ENCODE results near the gene LSM12.

DNA sequence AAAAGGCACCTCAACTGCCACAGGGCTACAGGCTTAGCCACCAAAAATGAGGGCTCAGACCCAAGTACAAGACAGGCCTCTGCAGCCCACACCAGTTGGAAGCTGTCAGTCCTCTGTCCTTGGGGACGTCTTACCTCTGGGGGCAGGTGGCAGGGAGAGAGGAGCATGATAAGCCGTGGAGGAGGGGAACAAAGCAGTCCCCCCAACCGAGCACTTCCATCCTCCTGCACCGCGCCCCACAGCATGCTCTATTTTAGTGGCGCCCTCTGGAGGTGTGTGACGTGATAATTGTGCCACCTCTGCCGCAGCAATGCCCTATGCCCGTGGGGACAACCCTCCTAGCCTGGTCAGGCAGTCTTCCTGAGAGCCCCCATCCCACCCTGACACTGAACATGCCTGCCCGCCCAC is 17.7 kb upstream of the LSM12 start:
- peak; percentile 73 for TF ChIP-seq CTCF (IDR thresholded peaks at IDR 0.05; ENCODE audit: borderline replicate concordance, extremely low read depth, low read length, poor library complexity, severe bottlenecking)
- TF ChIP-seq EZH2 (IDR thresholded peaks at IDR 0.05; ENCODE audit: borderline replicate concordance, low read depth, low read length, severe bottlenecking) = no peak

Data from DND-41 (cell line).